Adrenal gland (tissue), 12 donors: ENCODE measurements around the gene CHST3. TPM values are rescaled to one million over a fixed set of nuclear protein-coding genes. Genes with fewer than 3 reads are reported as not detected.
"Not testable (repeated sequence)": the region's sequence is repeated elsewhere in the genome, so short reads cannot be mapped to it uniquely, and the experiment has no call there.

Experiments used
- DNase-seq, 7 donors: peaks; one replicate each; pipeline ENCODE4 v3.0.0-alpha.2; 2019 to 2020
- H3K27ac ChIP-seq, 5 donors: fragments of 200-600 bp; sonication (generic) in 4 of 5; 1 replicate in 3 of 5; 2 replicates in 2 of 5; pipeline versions ENCODE4 v1.5.1 to v1.8.0; 2016 to 2020; ENCODE audit warnings: mild to moderate bottlenecking in 1 of 5
- H3K27me3 ChIP-seq: fragments of 200-600 bp; 2 replicates; pipeline ENCODE4 v1.8.0; 2021
- H3K36me3 ChIP-seq, 2 donors: fragments of 200-600 bp; replicated peaks in 1 of 2; 1 replicate in 1 of 2; 2 replicates in 1 of 2; pipeline versions ENCODE4 v1.5.1 to v1.8.0; 2018 to 2022
- H3K4me1 ChIP-seq, 2 donors: fragments of 200-600 bp; replicated peaks in 1 of 2; 1 replicate in 1 of 2; 2 replicates in 1 of 2; pipeline versions ENCODE4 v1.5.1 to v1.8.0; 2018 to 2021
- H3K4me3 ChIP-seq, 4 donors: fragments of 200-600 bp; sonication (generic) in 3 of 4; one replicate each; pipeline ENCODE4 v1.5.1; 2016 to 2018
- H3K9me3 ChIP-seq, 3 donors: fragments of 200-600 bp; sonication (generic) in 1 of 3; replicated peaks in 1 of 3; 1 replicate in 2 of 3; 2 replicates in 1 of 3; pipeline versions ENCODE4 v1.5.1 to v1.8.0; 2016 to 2021
- CTCF ChIP-seq, 6 experiments: fragments of 450-650 bp in 4 of 6; fragments of 200-600 bp in 2 of 6; sonication (generic) in 1 of 6; IDR thresholded peaks; 1 replicate in 5 of 6; 2 replicates in 1 of 6; pipeline versions ENCODE4 v1.5.1 to v1.8.0; 2016 to 2021; ENCODE audit warnings: antibody characterized with exemption in 6 of 6, mild to moderate bottlenecking in 2 of 6, moderate library complexity in 1 of 6
- POLR2A ChIP-seq, 2 donors: fragments of 450-650 bp; IDR thresholded peaks; one replicate each; pipeline ENCODE4 v1.6.1; 2017; ENCODE audit warnings: antibody characterized with exemption in 2 of 2, mild to moderate bottlenecking in 2 of 2, moderate library complexity in 1 of 2
- WGBS, 4 donors: extraction: QIAGEN DNeasy Blood & Tissue Kit in 2 of 4; methylation state at CpG; one replicate each; pipeline versions ENCODE4 v1.1.5 to v1.1.7; 2013 to 2017; 5-methylcytosine and 5-hydroxymethylcytosine counted together
- intact Hi-C, 2 donors: fragments of 100-400 bp; cut with DNase I; formaldehyde crosslinking; loops; one replicate each; pipeline versions ENCODE4 v1.14.1 to v1.15.0; 2022 to 2023
- polyA plus RNA-seq, 3 donors: library from polyadenylated mRNA; stranded (reverse); fragments of 200-250 nt in 2 of 3; fragments of 350-450 nt in 1 of 3; fragmentation: Illumina TruSeq in 1 of 3; extraction: RNeasy Lipid Tissue Mini Kit (QIAGEN cat#74804) in 1 of 3; gene quantifications; one replicate each; pipeline ENCODE4 v1.2.3, GENCODE V29; 2013 to 2014
- total RNA-seq, 9 donors: library from RNA; depleted of rRNA in 4 of 9; stranded (reverse); fragments of >200 nt in 4 of 9; fragments of 120-200 nt in 1 of 9; fragmentation: NEBNext Ultra II Directional in 1 of 9; extraction: Animal tissue kit (Norgen Biotek cat#: 25700) in 1 of 9; gene quantifications; one replicate each; pipeline versions ENCODE4 v1.1.0 to v1.2.4, GENCODE V29; 2013 to 2023
- donor health status: healthy with polysubstance abuse.
- donor health status: Bipolar disorder and iron deficiency.
- donor health status: DM: yes; HTN: yes; CAD: no.
- donor health status: DM: no; HTN: no; CAD: no.
- donor health status: DM: no; HTN: no; CAD: no.
- donor health status: DM: yes; HTN: yes; CAD: no.

CHST3 gene
- total and polyA plus RNA-seq, 12 donors, result 3.9 to 49.7 (median 32.6) TPM

DNA sequence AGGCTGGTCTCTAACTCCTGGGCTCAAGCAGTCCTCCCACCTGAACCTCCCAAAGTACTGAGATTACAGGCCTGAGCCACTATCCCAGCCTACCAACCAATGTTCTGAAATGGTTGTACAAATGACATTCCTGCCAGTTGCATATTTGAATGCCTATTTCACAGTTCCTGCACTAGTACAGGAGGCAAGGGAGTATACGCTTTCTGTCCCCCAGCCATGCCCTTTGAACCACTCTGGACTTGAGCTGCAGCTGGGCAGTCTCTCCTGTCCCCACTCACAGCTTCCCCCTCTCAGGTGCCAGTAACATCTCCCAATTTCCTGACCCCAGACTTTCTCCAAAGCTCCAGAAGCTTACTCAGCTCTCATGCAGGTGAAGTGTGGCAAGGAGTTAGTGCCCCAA lies 65.2 kb downstream of the CHST3 start:
- intact Hi-C loops, result no loop called here
- no peaks in the 10 kb centered on the region for H3K27me3 ChIP-seq
- H3K9me3 ChIP-seq, result no peaks in the 10 kb centered on the region
- TF ChIP-seq POLR2A (IDR thresholded peaks at IDR 0.05) (no peak), CTCF (IDR thresholded peaks at IDR 0.05) (no peak)
- WGBS, 4 donors, result 83 to 100% (median 88%) methylated on average over 1 of the region's 1 CpG
- H3K36me3 ChIP-seq, result no peaks in the 10 kb centered on the region
- H3K4me3 ChIP-seq, result no peak overlapping the region
- no peak overlapping the region for H3K27ac ChIP-seq
- no peak for DNase-seq
- peaks cover 11 to 21% of the 10 kb centered on the region in 2 donors for H3K4me1 ChIP-seq

DNA sequence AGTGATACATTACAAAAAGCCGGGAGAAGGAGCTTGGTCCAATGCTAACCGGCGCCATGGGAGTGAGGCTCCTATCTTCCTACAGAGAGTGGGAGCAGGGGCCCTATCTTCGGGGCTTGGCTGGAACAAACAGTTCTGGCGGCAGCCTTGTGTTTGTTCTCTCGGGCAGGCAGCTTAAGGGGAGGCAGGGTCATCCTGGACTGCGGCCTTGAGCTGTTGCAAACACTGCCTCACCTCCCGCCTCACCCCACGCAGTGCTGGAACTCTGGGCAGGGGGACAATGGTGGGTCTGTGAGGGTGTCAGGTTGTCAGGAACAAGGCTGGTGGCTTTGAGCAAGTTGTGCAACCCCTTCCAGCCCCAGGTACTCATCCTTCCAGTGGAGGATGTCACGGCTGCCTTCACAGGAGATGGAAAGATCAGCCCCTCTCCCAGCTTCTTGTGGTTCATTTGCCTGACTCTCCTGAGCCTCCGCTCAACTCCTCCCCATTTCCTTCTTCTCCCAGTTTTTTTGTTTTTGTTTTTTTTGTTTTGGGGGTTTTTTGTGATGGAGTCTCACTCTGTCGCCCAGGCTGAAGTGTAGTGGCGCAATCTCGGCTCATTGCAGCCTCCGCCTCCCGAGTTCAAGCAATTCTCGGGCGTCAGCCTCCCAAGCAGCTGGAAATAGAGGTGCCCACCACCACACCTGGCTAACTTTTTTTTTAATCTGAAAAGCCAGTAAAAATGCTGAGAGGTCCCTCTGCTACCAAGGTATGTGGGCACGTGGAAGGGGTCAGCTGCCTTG lies 66.8 kb downstream of the CHST3 start:
- peak; percentile 54 to 89 (median 79) for DNase-seq
- H3K27ac ChIP-seq, result peak overlapping the region in 3 of 5 donors; percentile 16 to 59 (median 17)
- intact Hi-C loops, result no loop called here
- TF ChIP-seq CTCF (IDR thresholded peaks at IDR 0.05), result no peak
- no peaks in the 10 kb centered on the region for H3K36me3 ChIP-seq
- no peak overlapping the region for H3K4me3 ChIP-seq
- H3K4me1 ChIP-seq, result peaks cover 11 to 21% of the 10 kb centered on the region in 2 donors
- no peaks in the 10 kb centered on the region for H3K27me3 ChIP-seq
- 47 to 63% (median 56%) methylated on average over 17 to 19 of the region's 19 CpGs for WGBS, 4 donors
- H3K9me3 ChIP-seq, result no peaks in the 10 kb centered on the region

DNA sequence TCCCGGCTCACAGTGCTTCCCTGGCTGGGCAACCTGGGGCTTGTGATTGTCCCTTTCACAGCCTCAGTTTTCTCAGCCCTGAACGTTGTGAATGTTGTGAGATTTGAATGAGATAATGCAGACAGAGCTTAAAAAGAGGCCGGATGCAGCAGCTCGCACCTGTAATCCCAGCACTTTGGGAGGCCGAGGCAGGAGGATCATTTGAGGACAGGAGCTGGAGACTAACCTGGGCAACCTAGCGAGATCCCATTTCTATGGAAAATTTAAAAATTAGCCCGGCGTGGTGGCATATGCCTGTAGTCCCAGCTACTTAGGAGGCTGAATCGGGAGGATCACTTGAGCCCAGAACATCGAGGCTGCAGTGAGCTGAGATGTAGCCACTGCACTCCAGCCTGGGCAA lies 67.5 kb downstream of the CHST3 start:
- intact Hi-C loops, result no loop called here

DNA sequence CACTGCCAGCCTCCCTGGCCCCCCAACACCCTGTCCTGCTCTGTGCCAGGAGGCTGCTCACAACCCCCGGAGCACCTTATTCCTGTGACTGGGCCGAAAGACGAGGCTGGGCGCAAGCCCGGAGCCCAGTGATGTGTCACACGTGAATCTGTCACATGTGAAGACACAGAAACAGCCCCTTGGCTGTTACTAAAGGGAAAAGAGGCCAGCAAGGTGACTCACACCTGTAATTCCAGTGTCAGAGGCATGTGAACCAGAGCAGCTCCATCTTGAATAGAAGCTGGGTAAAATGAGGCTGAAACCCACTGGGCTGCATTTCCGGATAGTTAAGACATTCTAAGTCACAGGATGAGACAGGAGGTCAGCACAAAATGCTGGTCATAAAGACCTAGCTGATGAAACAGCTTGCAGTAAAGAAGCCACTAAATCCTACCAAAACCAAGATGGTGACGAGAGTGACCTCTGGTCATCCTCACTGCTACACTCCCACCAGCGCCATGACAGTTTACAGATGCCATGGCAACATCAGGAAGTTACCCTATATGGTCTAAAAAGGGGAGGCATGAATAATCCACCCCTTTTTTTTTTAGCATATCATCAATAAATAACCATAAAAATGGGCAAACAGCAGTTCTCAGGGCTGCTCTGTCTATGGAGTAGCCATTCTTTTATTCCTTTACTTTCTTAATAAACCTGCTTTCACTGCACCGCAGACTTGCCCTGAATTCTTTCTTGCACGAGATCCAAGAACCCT lies 68.4 kb downstream of the CHST3 start:
- H3K4me3 ChIP-seq, H3K36me3 ChIP-seq, H3K9me3 ChIP-seq, DNase-seq, intact Hi-C loops, H3K27me3 ChIP-seq: not testable (repeated sequence)
- peaks cover 11 to 21% of the 10 kb centered on the region in 2 donors for H3K4me1 ChIP-seq
- H3K27ac ChIP-seq, result peak overlapping the region in 1 of 5 donors; percentile 0
- WGBS, 4 donors, result 74 to 91% (median 77%) methylated on average over 9 to 11 of the region's 11 CpGs

More for the DNA sequence above, 67.5 kb downstream of the CHST3 start:
- Histone ChIP-seq H3K4me1 (peaks cover 11 to 21% of the 10 kb centered on the region in 2 donors), H3K27me3 (no peaks in the 10 kb centered on the region), H3K4me3 (no peak overlapping the region), H3K9me3 (no peaks in the 10 kb centered on the region), H3K27ac (peak overlapping the region in 1 of 5 donors; percentile 23), H3K36me3 (no peaks in the 10 kb centered on the region)
- TF ChIP-seq CTCF (IDR thresholded peaks at IDR 0.05) (no peak), POLR2A (IDR thresholded peaks at IDR 0.05) (no peak)
- DNase-seq, result no peak
- WGBS, 4 donors, result 91 to 97% (median 95%) methylated on average over 9 to 10 of the region's 10 CpGs
